HEK293 (cell line): ENCODE measurements around the gene PRKAR2B.

Source experiments
- CTCF ChIP-seq: fragments of 450-650 bp; formaldehyde crosslinking; IDR thresholded peaks from 2 replicates; pipeline ENCODE4 v1.5.1; 2016; ENCODE audit warnings: missing biosample characterization, missing genetic modification characterization
- HOXC10 ChIP-seq: sonication (generic); formaldehyde crosslinking; IDR thresholded peaks from 2 replicates; pipeline ENCODE4 v1.8.1; 2023; ENCODE audit warnings: mild to moderate bottlenecking, missing genetic modification reagents
- TCF7L2 ChIP-seq: IDR thresholded peaks from 2 replicates; pipeline ENCODE4 v1.6.1; 2011; ENCODE audit warnings: low read depth, mild to moderate bottlenecking, inconsistent platforms, low read length, moderate library complexity, borderline replicate concordance
- YY1 ChIP-seq: fragments of 450-650 bp; formaldehyde crosslinking; IDR thresholded peaks from 2 replicates; pipeline ENCODE4 v1.5.1; 2018; ENCODE audit warnings: missing biosample characterization, missing genetic modification characterization
- ZBTB10 ChIP-seq: fragments of 450-650 bp; formaldehyde crosslinking; IDR thresholded peaks from 2 replicates; pipeline ENCODE4 v1.5.1; 2016; ENCODE audit warnings: missing biosample characterization, missing genetic modification characterization

- no peak for TF ChIP-seq CTCF
- TF ChIP-seq HOXC10 (CRISPR knock-in tag), result no peak
- no peak for TF ChIP-seq ZBTB10 (tag by site-specific recombination)
- TF ChIP-seq YY1 (tag by site-specific recombination), result no peak
- no peak for TF ChIP-seq TCF7L2
Observed at GRCh38 chr7:107002126-107002525, 42.4 kb upstream of the PRKAR2B start.
